Mucosa of rectum (tissue), 2 donors: ENCODE measurements around the gene ATAD3A.
"Not testable (repeated sequence)": the region's sequence is repeated elsewhere in the genome, so short reads cannot be mapped to it uniquely, and the experiment has no call there.

ENCODE experiments used
- H3K27ac ChIP-seq, 2 donors: one replicate each; pipeline ENCODE4 v1.7.0; 2013; ENCODE audit warnings: inconsistent platforms in 2 of 2, low read depth in 2 of 2, low read length in 2 of 2
- H3K27me3 ChIP-seq, 2 donors: one replicate each; pipeline ENCODE4 v1.7.0; 2013; ENCODE audit warnings: low read length in 2 of 2; ENCODE audit not compliant: control insufficient read depth in 2 of 2, insufficient read depth in 2 of 2
- H3K36me3 ChIP-seq, 2 donors: one replicate each; pipeline ENCODE4 v1.7.0; 2013; ENCODE audit warnings: low read length in 2 of 2; ENCODE audit not compliant: control insufficient read depth in 2 of 2, insufficient read depth in 2 of 2
- H3K4me1 ChIP-seq, 2 donors: one replicate each; pipeline ENCODE4 v1.7.0; 2013; ENCODE audit warnings: low read length in 2 of 2, mild to moderate bottlenecking in 1 of 2; ENCODE audit not compliant: control insufficient read depth in 2 of 2, insufficient read depth in 2 of 2
- H3K4me3 ChIP-seq, 2 donors: one replicate each; pipeline ENCODE4 v1.7.0; 2013; ENCODE audit warnings: low read length in 2 of 2
- H3K9ac ChIP-seq, 2 donors: one replicate each; pipeline ENCODE4 v1.7.0; 2013; ENCODE audit warnings: low read length in 2 of 2, low read depth in 1 of 2, mild to moderate bottlenecking in 1 of 2
- H3K9me3 ChIP-seq, 2 donors: one replicate each; pipeline ENCODE4 v1.7.0; 2013; ENCODE audit warnings: low read length in 2 of 2; ENCODE audit not compliant: control insufficient read depth in 2 of 2
- donor health status: healthy.
- donor health status: Normal muscosa, but diverticular disease.

Gene ATAD3A

DNA sequence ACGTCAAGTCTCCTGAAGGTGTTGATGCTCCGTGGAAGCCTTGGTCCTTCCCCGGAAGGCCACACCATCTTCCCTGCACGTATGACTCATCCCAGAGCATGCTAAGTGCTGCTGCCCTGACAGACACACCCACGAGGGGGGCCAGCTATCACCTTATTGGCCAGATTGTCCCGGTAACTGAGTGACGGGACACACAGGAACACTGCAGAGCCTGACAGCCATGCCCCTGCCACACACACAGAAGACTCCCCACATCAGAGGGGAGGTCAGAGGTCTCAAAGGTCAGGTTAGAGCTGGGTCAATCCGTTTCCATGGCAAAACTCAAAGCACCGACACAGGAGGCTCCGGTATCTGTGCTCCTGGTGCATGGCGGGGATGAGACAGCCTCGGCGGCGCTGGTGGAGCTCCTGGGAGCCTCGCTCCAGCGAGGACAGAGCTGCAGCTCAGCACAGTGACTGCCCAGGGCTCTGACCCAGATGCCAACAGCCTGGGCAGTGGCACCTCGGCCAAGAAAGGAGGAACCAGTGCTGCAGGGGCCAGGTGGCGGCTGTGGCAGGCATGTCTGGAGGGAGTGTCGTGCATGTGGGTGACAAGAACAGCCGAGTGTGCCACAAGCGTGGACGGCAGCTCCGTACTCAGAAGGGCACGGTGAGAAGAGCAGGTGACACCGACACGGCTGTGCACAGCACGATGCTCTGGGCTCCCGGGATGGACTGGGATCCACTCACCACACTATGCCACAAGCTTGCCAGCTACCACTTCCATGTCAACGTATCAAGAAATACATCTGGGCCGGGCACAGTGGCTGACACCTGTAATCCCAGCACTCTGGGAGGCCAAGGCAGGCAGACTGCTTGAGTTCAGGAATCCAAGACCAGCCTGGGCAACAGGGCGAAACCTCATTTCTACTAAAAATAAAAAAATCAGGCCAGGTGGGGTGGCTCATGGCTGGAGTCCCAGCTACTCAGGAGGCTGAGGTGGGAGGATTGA is 43.3 kb downstream of the ATAD3A start:
- Histone ChIP-seq H3K9ac (no peak overlapping the region), H3K4me3 (no peak overlapping the region), H3K4me1 (no peaks in the 10 kb centered on the region), H3K36me3 (peaks cover 2 to 4% of the 10 kb centered on the region in 2 donors), H3K27me3 (no peaks in the 10 kb centered on the region), H3K9me3 (no peaks in the 10 kb centered on the region), H3K27ac (no peak overlapping the region)

DNA sequence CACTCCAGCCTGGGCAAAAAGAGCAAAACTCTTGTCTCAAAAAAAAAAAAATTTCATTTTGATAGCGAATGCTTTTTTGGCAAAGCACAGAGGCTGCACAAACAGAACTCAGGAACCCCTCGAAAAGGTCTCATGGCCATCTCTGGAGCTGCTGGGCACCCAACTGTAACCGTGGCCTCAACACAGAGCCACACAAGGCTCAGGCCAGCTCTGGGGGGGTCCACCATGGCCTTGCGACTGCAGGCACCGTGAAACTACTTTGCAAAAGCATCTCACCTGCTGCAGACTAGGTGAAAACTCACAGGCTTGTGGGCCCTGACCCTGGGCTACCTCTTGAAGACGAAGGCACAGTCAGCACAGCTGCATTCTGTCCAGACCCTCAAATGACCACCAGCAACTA is 44.5 kb downstream of the ATAD3A start:
- H3K4me1 ChIP-seq = no peaks in the 10 kb centered on the region
- no peak overlapping the region for H3K4me3 ChIP-seq
- H3K27ac ChIP-seq = no peak overlapping the region
- peaks cover 6 to 11% of the 10 kb centered on the region in 2 donors for H3K36me3 ChIP-seq
- H3K27me3 ChIP-seq = no peaks in the 10 kb centered on the region
- H3K9ac ChIP-seq = no peak overlapping the region
- H3K9me3 ChIP-seq = no peaks in the 10 kb centered on the region

DNA sequence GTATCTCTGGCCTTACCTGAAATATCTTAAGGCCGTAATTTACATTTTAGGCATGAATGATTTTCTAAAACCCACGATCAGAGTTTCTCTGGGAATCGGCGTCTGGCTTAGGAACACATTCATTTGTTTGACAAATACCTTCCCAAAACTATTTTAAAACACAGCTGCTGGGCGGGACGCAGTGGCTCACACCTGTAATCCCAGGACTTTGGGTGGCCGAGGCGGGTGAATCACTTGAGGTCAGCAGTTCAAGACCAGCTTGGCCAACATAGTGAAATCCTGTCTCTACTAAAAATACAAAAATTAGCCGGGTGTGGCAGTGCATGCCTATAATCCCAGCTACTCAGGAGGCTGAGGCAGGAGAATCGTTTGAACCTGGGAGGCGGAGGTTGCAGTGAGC is 45.0 kb downstream of the ATAD3A start:
- not testable (repeated sequence) for H3K9ac ChIP-seq, H3K27ac ChIP-seq, H3K9me3 ChIP-seq, H3K4me3 ChIP-seq, H3K4me1 ChIP-seq, H3K27me3 ChIP-seq
- peaks cover 10 to 16% of the 10 kb centered on the region in 2 donors for H3K36me3 ChIP-seq

DNA sequence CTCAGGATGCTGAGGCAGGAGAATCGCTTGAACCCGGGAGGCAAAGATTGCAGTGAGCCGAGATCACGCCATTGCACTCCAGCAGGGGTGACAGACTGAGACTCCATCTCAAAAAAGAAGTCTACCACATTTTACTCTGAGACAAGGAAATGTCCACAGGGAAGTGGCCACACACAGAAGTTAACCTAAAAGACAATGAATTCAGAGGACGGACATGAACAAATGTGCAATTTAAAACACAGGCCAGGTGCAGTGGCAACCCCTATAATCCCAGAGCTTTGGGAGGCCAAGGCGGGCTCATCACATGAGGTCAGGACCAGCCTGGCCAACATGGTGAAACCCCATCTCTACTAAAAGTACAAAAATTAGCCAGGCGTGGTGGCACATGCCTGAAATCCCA is 45.7 kb downstream of the ATAD3A start:
- H3K9me3 ChIP-seq, H3K4me1 ChIP-seq, H3K9ac ChIP-seq, H3K27ac ChIP-seq, H3K4me3 ChIP-seq, H3K27me3 ChIP-seq: not testable (repeated sequence)
- H3K36me3 ChIP-seq = peaks cover 18 to 23% of the 10 kb centered on the region in 2 donors

DNA sequence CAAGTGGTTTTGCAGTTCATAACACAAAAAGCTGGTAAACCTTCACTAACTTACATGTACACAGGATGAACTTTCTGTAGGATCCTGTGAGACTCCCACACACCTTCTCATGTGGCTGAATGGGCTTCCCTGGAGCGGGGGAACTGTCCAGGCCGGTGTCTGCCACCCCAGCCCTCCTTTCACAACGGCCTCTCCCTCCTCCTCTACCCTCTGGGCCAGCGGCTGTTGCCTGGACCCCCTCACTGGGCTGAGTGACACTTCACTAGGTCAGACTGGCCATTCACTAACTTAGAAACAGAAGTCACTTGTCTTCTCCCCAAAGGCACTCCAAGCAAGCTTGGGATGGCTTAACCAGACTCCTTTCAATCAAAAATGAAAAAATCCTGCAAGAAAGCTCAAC is 46.6 kb downstream of the ATAD3A start:
- Histone ChIP-seq H3K4me3 (no peak overlapping the region), H3K36me3 (peaks cover 21 to 31% of the 10 kb centered on the region in 2 donors), H3K4me1 (no peaks in the 10 kb centered on the region), H3K9me3 (no peaks in the 10 kb centered on the region), H3K27ac (no peak overlapping the region), H3K27me3 (no peaks in the 10 kb centered on the region), H3K9ac (no peak overlapping the region)

DNA sequence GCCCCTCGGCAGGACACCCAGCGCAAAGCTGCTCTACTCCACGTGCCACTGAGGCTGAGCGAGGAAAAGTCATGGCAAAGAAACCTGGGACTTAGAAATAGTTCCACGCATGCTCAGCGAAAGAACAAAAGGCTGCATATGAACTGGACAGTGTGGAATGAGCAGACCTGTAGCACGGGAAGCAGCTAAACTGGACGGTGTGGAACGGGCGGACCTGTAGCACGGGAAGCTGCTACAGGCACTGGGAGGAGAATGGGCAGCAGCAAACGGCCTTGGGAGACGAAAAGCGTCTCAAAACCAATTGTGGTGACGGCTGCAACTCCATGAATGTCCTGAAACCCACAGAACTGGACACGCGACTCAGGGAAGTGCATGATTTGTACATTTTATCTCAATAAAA is 47.1 kb downstream of the ATAD3A start:
- H3K27ac ChIP-seq = no peak overlapping the region
- no peak overlapping the region for H3K9ac ChIP-seq
- no peaks in the 10 kb centered on the region for H3K9me3 ChIP-seq
- H3K27me3 ChIP-seq = no peaks in the 10 kb centered on the region
- H3K4me3 ChIP-seq = no peak overlapping the region
- H3K4me1 ChIP-seq = no peaks in the 10 kb centered on the region
- peaks cover 22 to 36% of the 10 kb centered on the region in 2 donors for H3K36me3 ChIP-seq

DNA sequence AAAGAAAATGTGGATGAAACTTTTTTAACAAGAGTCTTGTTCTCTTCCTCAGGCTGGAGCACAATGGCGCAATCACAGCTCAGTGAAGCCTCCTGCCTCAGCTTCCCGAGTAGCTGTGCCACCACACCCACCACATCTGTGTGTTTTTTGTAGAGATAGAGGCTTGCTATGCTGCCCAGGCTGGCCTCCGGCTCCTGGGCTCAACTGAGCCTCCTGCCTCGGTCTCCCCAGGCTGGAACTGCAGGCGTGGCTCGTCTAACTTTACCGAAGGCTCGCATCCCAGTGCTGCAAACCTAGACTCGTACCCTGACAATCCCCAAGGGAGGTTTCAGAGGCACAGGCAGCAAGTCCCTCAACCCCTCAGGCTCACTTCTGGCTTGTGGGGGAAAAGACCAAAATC is 48.2 kb downstream of the ATAD3A start:
- peaks cover 28 to 40% of the 10 kb centered on the region in 2 donors for H3K36me3 ChIP-seq
- no peak overlapping the region for H3K27ac ChIP-seq
- H3K27me3 ChIP-seq = no peaks in the 10 kb centered on the region
- H3K4me1 ChIP-seq = no peaks in the 10 kb centered on the region
- H3K9ac ChIP-seq = no peak overlapping the region
- no peak overlapping the region for H3K4me3 ChIP-seq
- no peaks in the 10 kb centered on the region for H3K9me3 ChIP-seq

DNA sequence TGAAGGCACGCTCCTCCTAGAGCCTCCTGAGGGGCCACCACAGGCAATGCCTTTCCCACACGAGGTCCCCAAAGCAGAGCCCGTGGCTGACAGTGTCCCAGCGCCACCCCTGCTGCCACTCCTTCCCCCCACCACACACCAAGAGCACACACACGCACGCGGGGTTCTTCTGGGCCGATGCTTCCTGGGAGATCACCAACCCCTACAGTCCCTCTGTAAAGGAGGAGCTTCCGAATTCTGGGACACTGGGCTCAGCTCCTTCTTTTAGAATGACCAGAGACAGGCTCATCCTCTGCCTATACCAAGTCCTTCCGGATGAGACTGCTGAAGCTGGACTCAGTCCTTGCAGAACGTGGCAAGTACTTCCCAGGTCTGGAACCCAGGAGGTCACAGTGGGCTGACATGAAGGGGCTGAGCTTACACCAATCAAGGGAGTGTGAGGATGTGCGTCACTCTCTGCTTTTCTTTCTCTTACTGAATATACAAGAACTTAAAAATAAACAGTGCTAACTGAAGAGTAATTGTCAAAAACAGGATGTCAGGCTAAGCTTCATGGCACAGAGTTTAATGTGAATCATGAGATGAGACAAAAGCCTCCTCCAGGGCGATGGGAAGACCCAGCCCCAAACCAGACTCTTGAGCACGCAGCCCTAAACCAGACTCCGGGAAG is 50.0 kb downstream of the ATAD3A start:
- H3K4me1 ChIP-seq = no peaks in the 10 kb centered on the region
- no peaks in the 10 kb centered on the region for H3K9me3 ChIP-seq
- no peaks in the 10 kb centered on the region for H3K27me3 ChIP-seq
- no peak overlapping the region for H3K9ac ChIP-seq
- peaks cover 34 to 48% of the 10 kb centered on the region in 2 donors for H3K36me3 ChIP-seq
- H3K4me3 ChIP-seq = no peak overlapping the region
- no peak overlapping the region for H3K27ac ChIP-seq

DNA sequence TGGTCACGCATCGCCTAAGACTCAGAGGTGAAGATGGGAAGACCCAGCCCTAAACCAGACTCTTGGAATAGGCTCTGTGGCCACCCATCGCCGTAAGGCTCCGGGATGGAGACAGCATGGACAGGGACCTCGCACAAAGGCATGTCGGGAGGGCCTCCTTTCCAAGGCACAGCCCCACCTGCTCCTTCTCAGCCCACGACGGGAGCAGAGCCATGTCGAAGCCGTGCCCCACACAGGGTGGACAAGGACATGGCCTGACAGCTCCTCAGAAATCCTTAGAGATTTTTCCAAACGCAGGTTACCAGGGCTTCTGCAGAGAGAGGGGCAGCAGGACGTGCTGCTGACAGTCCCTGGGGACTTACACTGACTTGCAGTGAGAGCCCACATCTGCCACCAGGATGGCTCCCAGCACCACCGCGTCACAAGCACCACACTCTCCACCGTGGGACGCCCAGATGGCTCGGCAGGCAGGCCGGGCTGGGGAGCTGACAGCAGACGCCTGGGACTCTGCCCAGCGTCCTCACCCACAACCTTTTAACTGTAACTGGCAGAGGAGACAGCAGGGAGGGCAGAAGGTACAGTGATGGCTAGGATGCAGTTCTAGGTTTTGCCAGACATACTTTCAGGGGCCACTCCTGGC is 50.7 kb downstream of the ATAD3A start:
- Histone ChIP-seq H3K27ac (no peak overlapping the region), H3K9me3 (no peaks in the 10 kb centered on the region), H3K9ac (no peak overlapping the region), H3K27me3 (no peaks in the 10 kb centered on the region), H3K36me3 (peaks cover 34 to 48% of the 10 kb centered on the region in 2 donors), H3K4me3 (no peak overlapping the region), H3K4me1 (no peaks in the 10 kb centered on the region)

DNA sequence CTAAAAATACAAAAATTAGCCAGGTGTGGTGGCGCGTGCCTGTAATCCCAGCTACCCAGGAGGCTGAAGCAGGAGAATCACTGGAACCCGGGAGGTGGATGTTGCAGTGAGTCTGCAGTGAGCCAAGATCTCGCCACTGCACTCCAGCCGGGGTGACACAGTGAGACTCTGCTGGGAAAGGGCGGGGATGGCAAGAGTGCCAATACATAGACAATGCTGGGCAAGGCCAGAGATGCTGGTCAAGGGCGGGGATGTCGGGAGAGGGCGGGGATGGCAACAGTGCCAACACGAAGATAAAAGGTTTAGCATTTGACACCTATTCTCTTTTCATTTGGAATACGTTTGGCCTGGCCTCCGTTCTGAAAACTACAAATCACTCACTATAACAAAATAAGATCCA is 51.7 kb downstream of the ATAD3A start:
- H3K9ac ChIP-seq = no peak overlapping the region
- no peak overlapping the region for H3K4me3 ChIP-seq
- H3K9me3 ChIP-seq = no peaks in the 10 kb centered on the region
- H3K27me3 ChIP-seq = no peaks in the 10 kb centered on the region
- peaks cover 34 to 48% of the 10 kb centered on the region in 2 donors for H3K36me3 ChIP-seq
- H3K27ac ChIP-seq = no peak overlapping the region
- H3K4me1 ChIP-seq = no peaks in the 10 kb centered on the region
